HG02981 (cell line): ENCODE data around the gene MPI.
"Not testable (repeated sequence)": the region's sequence is repeated elsewhere in the genome, so short reads cannot be mapped to it uniquely, and the experiment has no call there.

ENCODE experiments used
- ATAC-seq: cut with Tn5 transposase; IDR thresholded peaks from one replicate; pipeline ENCODE4 v1.9.1; 2021; ENCODE audit warnings: mild to moderate bottlenecking, moderate library complexity; ENCODE audit not compliant: unreplicated experiment

Gene MPI

GRCh38 chr15:74890665-74890960 is 771 bp downstream of the MPI start:
- ATAC-seq, result no peak

DNA sequence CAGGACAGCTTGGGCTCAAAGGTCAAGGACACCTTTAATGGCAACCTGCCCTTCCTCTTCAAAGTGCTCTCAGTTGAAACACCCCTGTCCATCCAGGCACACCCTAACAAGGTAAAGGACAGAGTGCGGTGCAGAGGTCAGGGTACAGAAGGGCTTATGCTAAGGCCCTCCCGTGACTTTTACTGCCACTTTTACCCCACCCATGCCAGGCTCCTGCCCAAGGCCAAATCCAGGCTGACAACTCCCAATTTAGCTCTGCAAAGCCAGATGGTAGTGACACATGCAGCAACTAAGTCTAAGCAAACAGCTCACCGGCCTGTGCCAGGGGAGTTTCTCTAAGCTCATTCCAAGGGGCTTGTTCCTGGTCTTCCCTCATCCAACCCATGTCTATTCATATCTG is 1.6 kb downstream of the MPI start:
- ATAC-seq, result no peak

- ATAC-seq, result no peak
Observed at GRCh38 chr15:74892313-74892712, 2.5 kb downstream of the MPI start.

GRCh38 chr15:74892931-74893330 is 3.1 kb downstream of the MPI start:
- no peak for ATAC-seq

DNA sequence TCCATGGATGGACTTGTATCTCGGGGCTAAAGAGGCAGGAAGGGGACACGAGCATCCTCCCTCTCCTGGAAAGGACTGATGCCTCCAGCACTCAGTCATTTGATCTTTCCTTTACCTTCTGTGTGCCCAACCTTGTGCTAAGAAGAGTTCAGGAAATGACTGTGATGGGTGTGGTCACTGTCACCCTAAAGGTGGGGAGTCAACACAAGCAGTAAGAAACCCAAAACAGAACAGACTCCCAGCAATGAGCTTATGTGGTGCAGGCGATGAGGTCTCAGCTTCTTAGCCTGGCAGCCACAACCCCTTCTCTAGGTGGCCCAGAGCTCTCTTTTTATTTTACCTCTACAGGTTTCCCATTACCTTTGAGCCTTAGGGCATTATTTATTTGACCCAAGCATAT is 3.8 kb downstream of the MPI start:
- no peak for ATAC-seq

DNA sequence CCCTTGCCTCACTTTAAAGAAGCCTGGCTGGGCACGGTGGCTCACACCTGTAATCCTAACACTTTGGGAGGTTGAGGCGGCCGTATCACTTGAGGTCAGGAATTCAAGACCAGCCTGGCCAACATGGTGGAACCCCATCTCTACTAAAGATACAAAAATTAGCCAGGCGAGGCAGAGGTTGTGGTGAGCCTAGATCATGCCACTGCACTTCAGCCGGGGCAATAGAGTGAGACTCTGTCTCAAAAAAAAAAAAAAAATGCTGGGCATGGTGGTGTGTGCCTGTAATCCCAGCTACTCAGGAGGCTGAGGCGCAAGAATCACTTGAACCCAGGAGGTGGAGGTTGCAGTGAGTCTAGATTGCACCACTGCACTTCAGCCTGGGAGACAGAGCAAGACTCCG is 4.5 kb downstream of the MPI start:
- not testable (repeated sequence) for ATAC-seq

DNA sequence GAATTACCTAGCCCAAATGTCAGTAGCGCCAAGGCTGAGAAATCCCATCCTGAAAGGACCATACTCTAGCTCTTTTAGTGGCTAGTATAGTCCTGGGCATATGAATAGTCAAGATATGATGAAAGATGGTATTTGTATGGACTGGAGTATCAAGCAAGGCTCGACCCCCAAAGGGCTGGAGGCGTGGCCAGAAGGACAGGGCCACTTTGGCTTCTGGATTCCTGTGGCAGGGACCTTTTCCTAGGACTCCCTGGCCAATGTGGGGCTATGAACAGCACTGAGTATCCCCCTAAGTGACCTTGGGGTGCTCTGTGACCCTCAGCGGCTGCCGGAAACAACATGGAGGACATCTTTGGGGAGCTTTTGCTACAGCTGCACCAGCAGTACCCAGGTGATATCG is 6.0 kb downstream of the MPI start:
- no peak for ATAC-seq

GRCh38 chr15:74896316-74896715 is 6.5 kb downstream of the MPI start:
- ATAC-seq, result no peak

- ATAC-seq, result no peak
Observed at GRCh38 chr15:74897300-74897701, 7.5 kb downstream of the MPI start.

DNA sequence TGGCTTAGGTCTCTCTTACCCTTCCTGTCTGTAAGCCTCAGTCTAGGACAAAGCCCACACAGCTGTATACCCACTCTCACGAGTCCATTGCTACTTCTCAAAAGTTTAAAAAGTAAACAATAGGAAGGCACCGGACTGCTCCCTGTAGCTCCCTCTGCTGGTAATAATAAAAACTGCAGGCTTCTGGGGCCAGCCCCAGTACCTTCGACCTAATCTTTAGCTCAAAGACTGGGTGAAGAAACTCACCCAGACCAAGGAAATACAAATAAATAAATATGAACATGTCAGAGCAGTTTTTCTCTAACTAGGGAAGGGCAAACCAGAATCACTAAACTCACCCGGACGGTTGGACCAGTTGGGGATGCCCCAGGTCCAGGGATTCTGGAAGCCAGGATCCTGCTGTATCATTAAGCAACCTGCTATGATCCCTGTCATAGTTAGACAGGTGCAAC is 11.8 kb downstream of the MPI start:
- ATAC-seq, result no peak

DNA sequence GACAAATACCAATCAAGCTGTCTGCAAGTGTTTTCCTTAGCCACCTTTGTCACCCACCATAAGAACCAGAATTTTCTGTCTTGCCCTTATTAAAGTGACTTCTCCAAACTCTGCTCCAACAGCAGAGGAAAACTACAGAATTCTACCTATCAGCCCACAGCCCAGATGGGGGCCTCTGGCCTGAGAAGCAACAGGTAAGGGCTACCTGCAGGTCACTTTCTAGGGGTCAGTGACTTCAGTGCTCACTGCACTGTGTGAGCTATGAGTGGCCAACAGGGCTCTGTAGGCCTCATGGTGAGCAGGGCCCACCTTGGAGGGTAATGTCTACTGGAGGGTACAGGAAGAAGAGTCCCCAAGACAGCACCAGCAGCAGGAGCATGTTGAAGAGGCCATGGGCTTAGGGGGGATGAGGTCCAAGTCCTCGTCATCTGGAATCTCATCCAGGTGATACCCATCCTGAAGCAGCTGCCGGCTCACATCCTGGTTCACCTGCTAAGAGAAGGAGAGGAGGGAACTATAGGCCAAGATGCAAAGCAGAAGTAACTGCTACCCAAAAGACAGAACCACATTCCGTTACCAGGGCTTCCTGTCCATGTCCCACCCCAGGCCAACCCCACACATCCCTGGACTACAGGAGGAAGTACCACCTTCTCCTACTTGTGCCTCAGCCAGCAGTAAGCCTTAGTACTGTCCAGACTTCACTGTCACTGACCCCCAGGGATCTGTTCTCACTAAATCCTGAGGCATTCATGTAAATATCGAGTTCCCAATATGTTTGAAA is 12.6 kb downstream of the MPI start:
- no peak for ATAC-seq

GRCh38 chr15:74903676-74904075 is 13.8 kb downstream of the MPI start:
- no peak for ATAC-seq

DNA sequence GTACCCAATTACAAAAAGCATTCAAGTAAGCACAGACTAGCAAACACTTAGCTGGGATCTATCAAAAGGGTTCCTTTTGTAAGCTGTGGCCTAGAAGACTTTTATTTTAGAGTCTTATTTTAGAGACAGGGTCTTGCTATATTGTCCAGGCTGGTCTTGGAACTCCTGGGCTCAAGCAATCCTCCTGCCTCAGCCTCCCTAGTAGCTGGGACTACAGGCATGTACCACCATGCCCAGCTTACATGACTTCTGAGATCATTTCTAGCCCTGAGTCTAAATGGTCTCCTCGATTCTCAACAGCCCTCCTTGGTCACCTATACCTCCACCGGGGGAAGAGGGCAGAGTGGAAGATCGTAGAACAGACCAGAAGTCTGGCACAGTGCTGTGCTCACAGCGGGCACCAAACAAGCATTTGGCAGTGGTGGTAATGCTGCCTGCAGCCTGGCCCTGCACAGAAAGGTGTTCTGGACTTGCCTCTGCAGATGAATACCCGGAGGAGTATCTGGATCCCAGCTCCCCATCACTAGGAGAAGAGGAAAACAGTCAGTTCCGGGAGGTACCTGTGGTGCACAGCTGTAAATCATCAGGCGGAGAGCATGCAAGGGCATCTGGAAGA is 14.5 kb downstream of the MPI start:
- no peak for ATAC-seq

DNA sequence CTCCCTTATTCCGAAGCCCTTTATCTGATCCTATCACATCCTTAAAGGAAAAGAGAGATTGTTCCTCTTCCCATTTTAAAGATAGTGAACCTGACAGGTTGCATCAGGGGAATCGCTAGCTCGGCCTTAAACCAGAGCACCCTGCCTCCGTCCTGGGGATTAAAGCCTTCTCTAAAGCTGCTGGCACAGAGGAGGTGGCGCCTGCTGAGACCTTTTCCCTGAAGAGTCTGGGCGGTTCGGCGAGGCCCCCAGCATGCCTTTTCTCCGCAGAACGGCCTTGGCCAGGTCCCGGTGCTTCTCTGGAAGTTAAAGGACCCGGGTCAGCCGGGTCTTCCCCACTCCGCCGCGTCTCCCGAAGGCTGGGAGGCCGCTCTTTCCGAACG is 16.2 kb downstream of the MPI start:
- peak; percentile 8 for ATAC-seq

DNA sequence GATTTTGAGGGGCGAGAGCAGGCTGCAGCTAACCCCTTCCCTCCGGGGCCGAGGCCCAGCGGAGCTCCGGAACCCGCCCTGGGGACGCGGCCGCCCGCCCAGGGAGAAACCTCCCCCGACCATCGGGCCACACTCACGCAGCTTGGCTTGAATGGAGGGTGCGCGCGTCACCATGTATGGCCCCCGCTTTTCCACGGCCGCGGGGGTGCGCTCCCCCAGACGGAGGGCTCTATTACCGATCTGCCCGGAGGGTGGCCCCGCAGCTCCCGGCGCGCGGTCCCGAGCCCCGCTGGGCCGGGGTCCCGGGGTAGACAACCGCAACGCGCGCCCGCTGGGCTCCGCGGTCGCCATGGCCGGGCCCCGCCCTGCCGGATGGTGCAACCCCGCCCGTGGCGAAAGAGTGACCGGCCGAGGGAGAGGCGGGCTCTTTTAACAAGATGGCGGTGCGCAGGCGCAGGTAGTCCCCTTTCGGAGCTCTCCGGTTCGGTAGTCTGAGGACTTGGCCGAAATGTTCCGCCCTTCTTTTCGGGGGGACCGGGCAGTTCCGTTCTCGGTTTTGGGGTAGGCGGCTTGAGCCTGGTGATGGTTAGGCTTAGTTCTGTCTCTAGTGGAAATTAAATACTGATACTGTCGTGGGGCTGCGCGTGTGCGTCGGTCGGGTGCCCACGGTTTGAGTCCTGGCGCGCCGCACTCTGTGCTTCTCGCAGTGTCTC is 16.8 kb downstream of the MPI start, which contains the start of gene FAM219B:
TSS of gene FAM219B (minus strand) at position 402 of the 713 bp plus-strand sequence. CDS start at position 351, 51 bp downstream.
- peak; percentile 84 for ATAC-seq

- ATAC-seq, result peak; percentile 6
Observed at GRCh38 chr15:74907163-74907870, 17.5 kb downstream of the MPI start.

DNA sequence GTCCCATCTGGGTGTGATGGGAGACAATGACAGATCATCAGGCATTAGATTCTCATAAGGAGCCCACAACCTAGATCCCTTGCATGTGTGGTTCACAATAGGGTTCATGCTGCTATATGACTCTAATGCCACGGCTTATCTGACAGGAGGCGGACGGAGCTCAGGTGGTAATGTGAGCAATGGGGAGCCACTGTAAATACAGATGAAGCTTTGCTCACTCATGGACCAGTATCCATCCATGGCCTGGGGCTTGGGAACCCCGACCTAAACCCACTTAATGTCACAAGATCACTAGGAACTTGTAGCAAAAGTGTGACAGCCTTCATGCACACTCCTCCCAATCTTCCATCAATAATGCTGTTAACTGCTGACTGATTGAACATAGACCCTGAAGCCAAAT is 18.8 kb downstream of the MPI start:
- ATAC-seq, result no peak

GRCh38 chr15:74913041-74913440 is 23.2 kb downstream of the MPI start:
- no peak for ATAC-seq

- not testable (repeated sequence) for ATAC-seq
Observed at GRCh38 chr15:74913799-74914198, 24.0 kb downstream of the MPI start.

DNA sequence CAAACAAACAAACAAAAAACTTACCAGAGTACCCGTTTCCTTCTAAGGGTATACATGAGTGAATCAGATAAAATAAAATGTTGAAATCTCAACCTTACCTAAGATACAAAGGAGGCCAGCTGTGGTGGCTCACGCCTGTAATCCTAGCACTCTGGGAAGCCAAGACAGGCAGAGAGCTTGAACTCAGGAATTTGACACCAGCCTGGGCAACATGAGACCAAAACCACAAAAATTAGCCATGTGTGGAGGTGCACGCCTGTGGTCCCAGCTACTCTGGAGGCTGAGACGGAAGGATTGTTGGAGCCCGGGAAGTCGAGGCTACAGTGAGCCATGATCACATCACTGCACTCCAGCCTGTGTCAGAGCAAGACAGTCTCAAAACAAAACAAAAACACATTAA is 27.8 kb downstream of the MPI start:
- ATAC-seq, result no peak

DNA sequence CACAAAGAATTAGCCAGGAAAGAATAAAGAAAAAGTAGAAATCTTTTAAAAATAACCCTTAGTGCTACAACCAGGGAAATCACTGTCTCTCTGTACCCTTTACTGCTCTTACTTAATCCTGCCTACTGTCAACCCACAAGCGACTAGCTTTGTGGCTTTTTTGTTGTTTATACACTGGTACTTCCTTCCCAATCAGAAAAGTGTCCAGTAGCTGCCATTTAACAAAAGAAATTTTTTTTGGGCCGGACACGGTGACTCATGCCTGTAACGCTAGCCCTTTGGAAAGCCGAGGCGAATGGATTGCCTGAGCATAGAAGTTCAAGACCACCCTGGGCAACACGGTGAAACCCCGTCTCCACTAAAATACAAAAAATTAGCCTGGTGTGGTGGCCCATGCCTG is 30.6 kb downstream of the MPI start:
- no peak for ATAC-seq
